SK-N-SH (cell line): ENCODE results near the gene ALX3. TPM values are rescaled to one million over a fixed set of nuclear protein-coding genes. Genes with fewer than 3 reads are reported as not detected.

ENCODE experiments used
- CTCF ChIA-PET: fragments of 300-600, 350-600 bp; formaldehyde crosslinking; extraction: SDS; loops from one replicate; lab custom pipeline; 2021; lab: Yijun Ruan, JAX
- POLR2A ChIA-PET: fragments of 350-600 bp; sonication (Branson Sonifier 250); formaldehyde crosslinking; extraction: SDS; loops from one replicate; lab custom pipeline; 2020; ENCODE audit warnings: antibody characterized with exemption, inconsistent platforms; lab: Yijun Ruan, JAX
- DNase-seq: peaks from one replicate; pipeline ENCODE4 v3.0.0; 2012
- H2AFZ ChIP-seq: fragments of 200-600 bp; sonication (generic); 2 replicates; pipeline ENCODE4 v1.8.1; 2016; ENCODE audit warnings: antibody characterized with exemption, mild to moderate bottlenecking, low read depth
- H3F3A ChIP-seq: fragments of 200-600 bp; sonication (generic); replicated peaks from 2 replicates; pipeline ENCODE3; 2016; ENCODE audit warnings: antibody characterized with exemption, mild to moderate bottlenecking; ENCODE audit not compliant: insufficient read depth
- H3K27ac ChIP-seq, 2 experiments: fragments of 200-500 bp in 1 of 2; fragments of 200-600 bp in 1 of 2; sonication (Bioruptor generic) in 1 of 2; sonication (generic), shearing (Covaris generic) in 1 of 2; 2 replicates each; pipeline versions ENCODE4 v1.5.1 to v1.6.1; 2014 to 2016; ENCODE audit warnings: low read depth in 2 of 2, inconsistent platforms in 1 of 2, low read length in 1 of 2, mild to moderate bottlenecking in 1 of 2, mixed read lengths in 1 of 2
- H3K27me3 ChIP-seq: fragments of 200-600 bp; sonication (generic), shearing (Covaris generic); 2 replicates; pipeline ENCODE4 v1.6.1; 2016; ENCODE audit warnings: mixed run types; ENCODE audit not compliant: insufficient read depth
- H3K36me3 ChIP-seq, 2 experiments: fragments of 200-500 bp in 1 of 2; fragments of 200-600 bp in 1 of 2; sonication (Bioruptor generic) in 1 of 2; sonication (generic) in 1 of 2; replicated peaks in 1 of 2; 2 replicates each; pipeline versions ENCODE3 to v1.5.1; 2014 to 2016; ENCODE audit warnings: low read length in 1 of 2, mild to moderate bottlenecking in 1 of 2; ENCODE audit not compliant: insufficient read depth in 2 of 2, control insufficient read depth in 1 of 2
- H3K4me1 ChIP-seq, 2 experiments: fragments of 200-500 bp in 1 of 2; fragments of 200-600 bp in 1 of 2; sonication (Bioruptor generic) in 1 of 2; sonication (generic), shearing (Covaris generic) in 1 of 2; 2 replicates each; pipeline versions ENCODE4 v1.5.1 to v1.6.1; 2014 to 2016; ENCODE audit warnings: low read depth in 1 of 2, low read length in 1 of 2, mixed run types in 1 of 2; ENCODE audit not compliant: insufficient read depth in 2 of 2, control insufficient read depth in 1 of 2
- H3K4me2 ChIP-seq: fragments of 200-600 bp; sonication (generic), shearing (Covaris generic); 2 replicates; pipeline ENCODE4 v1.6.1; 2017; ENCODE audit warnings: mixed run types
- H3K4me3 ChIP-seq, 2 experiments: fragments of 200-500 bp in 1 of 2; fragments of 200-600 bp in 1 of 2; sonication (Bioruptor generic) in 1 of 2; sonication (generic), shearing (Covaris generic) in 1 of 2; 2 replicates each; pipeline versions ENCODE4 v1.5.1 to v1.8.1; 2014 to 2016; ENCODE audit warnings: low read depth in 2 of 2, inconsistent platforms in 1 of 2, low read length in 1 of 2, mild to moderate bottlenecking in 1 of 2, mixed read lengths in 1 of 2, moderate library complexity in 1 of 2
- H3K79me2 ChIP-seq: fragments of 200-600 bp; sonication (generic); 2 replicates; pipeline ENCODE4 v1.8.1; 2017; ENCODE audit warnings: mild to moderate bottlenecking; ENCODE audit not compliant: insufficient read depth
- H3K9ac ChIP-seq: fragments of 200-600 bp; sonication (generic); 2 replicates; pipeline ENCODE4 v1.6.1; 2017; ENCODE audit warnings: mixed run types
- H3K9me2 ChIP-seq: fragments of 200-600 bp; sonication (generic); 2 replicates; pipeline ENCODE4 v1.6.1; 2017; ENCODE audit warnings: mixed run types
- H3K9me3 ChIP-seq: fragments of 200-600 bp; sonication (generic); 2 replicates; pipeline ENCODE4 v1.6.1; 2017; ENCODE audit warnings: mixed run types, mild to moderate bottlenecking, moderate library complexity
- H4K20me1 ChIP-seq: fragments of 200-600 bp; sonication (generic); 2 replicates; pipeline ENCODE4 v1.6.1; 2017; ENCODE audit warnings: mild to moderate bottlenecking, mixed run types; ENCODE audit not compliant: insufficient read depth
- CHD2 ChIP-seq: fragments of 150-350 bp; IDR thresholded peaks from 2 replicates; pipeline ENCODE4 v1.6.1; 2018; ENCODE audit warnings: low read length; ENCODE audit not compliant: partially characterized antibody
- CTCF ChIP-seq: fragments of 200-600 bp; sonication (generic); IDR thresholded peaks from 2 replicates; pipeline ENCODE4 v1.6.1; 2017; ENCODE audit warnings: antibody characterized with exemption, mild to moderate bottlenecking, moderate library complexity
- ELF1 ChIP-seq: IDR thresholded peaks from 2 replicates; pipeline ENCODE4 v1.4.0; 2012
- EZH2phosphoT487 ChIP-seq: fragments of 200-600 bp; sonication (generic); IDR thresholded peaks from 2 replicates; pipeline ENCODE4 v1.6.1; 2017; ENCODE audit warnings: low read depth, mixed run types, mild to moderate bottlenecking, antibody characterized with exemption, moderate library complexity, borderline replicate concordance
- FOSL2 ChIP-seq: IDR thresholded peaks from 2 replicates; pipeline ENCODE4 v1.4.0; 2012; ENCODE audit warnings: low read depth, mild to moderate bottlenecking, moderate library complexity, borderline replicate concordance
- GATA2 ChIP-seq: sonication (generic); formaldehyde crosslinking; IDR thresholded peaks from 2 replicates; pipeline ENCODE4 v1.5.0; 2020; ENCODE audit warnings: mild to moderate bottlenecking, missing genetic modification reagents
- IRF3 ChIP-seq: fragments of 150-350 bp; IDR thresholded peaks from 2 replicates; pipeline ENCODE4 v1.6.1; 2016; ENCODE audit warnings: mild to moderate bottlenecking, low read depth, low read length
- JUND ChIP-seq: IDR thresholded peaks from 2 replicates; pipeline ENCODE4 v1.4.0; 2012
- MEF2A ChIP-seq: IDR thresholded peaks from 2 replicates; pipeline ENCODE4 v1.4.0; 2012; ENCODE audit warnings: low read depth, borderline replicate concordance
- POLR2AphosphoS5 ChIP-seq: IDR thresholded peaks from 2 replicates; pipeline ENCODE4 v1.6.1; 2012; ENCODE audit warnings: low read depth, low read length
- RCOR1 ChIP-seq: fragments of 150-350 bp; IDR thresholded peaks from 2 replicates; pipeline ENCODE4 v1.6.1; 2017; ENCODE audit warnings: antibody characterized with exemption, low read length
- REST ChIP-seq: IDR thresholded peaks from 2 replicates; pipeline ENCODE4 v1.6.1; 2012; ENCODE audit warnings: mild to moderate bottlenecking, low read depth, low read length, moderate library complexity
- RFX5 ChIP-seq: IDR thresholded peaks from 2 replicates; pipeline ENCODE4 v1.6.1; 2012; ENCODE audit warnings: mild to moderate bottlenecking, improper control_type of control experiment, low read length
- TAF1 ChIP-seq: IDR thresholded peaks from 2 replicates; pipeline ENCODE4 v1.6.1; 2012; ENCODE audit warnings: low read depth, mild to moderate bottlenecking, low read length, moderate library complexity, borderline replicate concordance
- TCF12 ChIP-seq: IDR thresholded peaks from 2 replicates; pipeline ENCODE4 v1.4.0; 2012
- TEAD4 ChIP-seq: IDR thresholded peaks from 2 replicates; pipeline ENCODE4 v1.4.0; 2012; ENCODE audit warnings: mild to moderate bottlenecking, borderline replicate concordance; ENCODE audit not compliant: insufficient read depth
- WGBS: methylation state at CpG from one replicate; pipeline ENCODE4 v1.1.6; 2017; ENCODE audit warnings: low lambda C conversion rate; 5-methylcytosine and 5-hydroxymethylcytosine counted together
- polyA plus RNA-seq, 3 experiments: library from polyadenylated mRNA; depleted of rRNA; stranded (reverse); fragments of >200 nt; gene quantifications; 2 replicates each; pipeline ENCODE4 v1.2.3, GENCODE V29; 2012

Gene ALX3
- polyA plus RNA-seq, 1 of the 3 experiments (the other 2 are of a cell fraction) = not detected

GRCh38 chr1:110043016-110043415 is 27.5 kb downstream of the ALX3 start:
- H3K27ac ChIP-seq = no peak overlapping the region
- peaks cover 0 to 2% of the 10 kb centered on the region in 2 experiments; a peak in 1 of 4 replicates for H3K4me1 ChIP-seq
- no peaks in the 10 kb centered on the region for H3F3A ChIP-seq
- H3K79me2 ChIP-seq = no peaks in the 10 kb centered on the region; the same call in 1 of the 2 replicates
- peaks cover 75 to 93% of the 10 kb centered on the region in 2 experiments for H3K36me3 ChIP-seq
- H3K9ac ChIP-seq = no peak overlapping the region
- DNase-seq = no peak
- no peaks in the 10 kb centered on the region for H3K27me3 ChIP-seq
- TF ChIP-seq CHD2 = no peak
- TF ChIP-seq FOSL2 = no peak
- TF ChIP-seq RFX5 = no peak
- no peak for TF ChIP-seq JUND
- no peak for TF ChIP-seq CTCF
- TF ChIP-seq EZH2phosphoT487 = no peak
- no peak for TF ChIP-seq ELF1
- TF ChIP-seq TAF1 = no peak
- TF ChIP-seq MEF2A = no peak
- no peak for TF ChIP-seq IRF3
- no peak for TF ChIP-seq RCOR1
- TF ChIP-seq TEAD4 = no peak
- no peak for TF ChIP-seq TCF12
- TF ChIP-seq REST = no peak
- TF ChIP-seq POLR2AphosphoS5 = no peak
- TF ChIP-seq GATA2 (CRISPR knock-in tag) = no peak
- H2AFZ ChIP-seq = no peak overlapping the region
- no peaks in the 10 kb centered on the region for H3K9me3 ChIP-seq
- H3K9me2 ChIP-seq = no peaks in the 10 kb centered on the region
- 98% methylated on average over 9 of the region's 10 CpGs for WGBS
- H3K4me2 ChIP-seq = no peak overlapping the region
- ChIA-PET CTCF (interaction anchor here (1.4 to 42.0 kb wide), 6 partner anchors 11 to 370 kb away, joined by 3 to 1768 read pairs (median 6); partner anchors contain the start of genes AHCYL1 and UBL4B), POLR2A (no interaction called here)
- no peaks in the 10 kb centered on the region for H4K20me1 ChIP-seq
- H3K4me3 ChIP-seq = no peak overlapping the region
